GM19467 (cell line): ENCODE data around the gene IL1RAP.
A peak's percentile ranks its signal among the peaks of the same experiment; 100 is the strongest.
"Not testable (repeated sequence)": the region's sequence is repeated elsewhere in the genome, so short reads cannot be mapped to it uniquely, and the experiment has no call there.

Experiments used
- ATAC-seq: cut with Tn5 transposase; IDR thresholded peaks from one replicate; pipeline ENCODE4 v1.9.1; 2021; ENCODE audit warnings: mild to moderate bottlenecking, moderate library complexity; ENCODE audit not compliant: unreplicated experiment

The IL1RAP gene

GRCh38 chr3:190513409-190514370, at the start of gene IL1RAP:
TSS of gene IL1RAP (plus strand) at chr3:190514085. CDS start at chr3:190564290, 50,205 bp downstream.
- ATAC-seq, result peak; percentile 99

- ATAC-seq, result no peak
Measured at GRCh38 chr3:190467922-190468321, 46.0 kb upstream of the IL1RAP start.

GRCh38 chr3:190473261-190473660, 40.6 kb upstream of the IL1RAP start:
- ATAC-seq, result not testable (repeated sequence)

- no peak for ATAC-seq
Measured at GRCh38 chr3:190481779-190482178, 32.1 kb upstream of the IL1RAP start.

GRCh38 chr3:190485830-190486532, 27.9 kb upstream of the IL1RAP start:
- ATAC-seq, result no peak

GRCh38 chr3:190486533-190486864, 27.4 kb upstream of the IL1RAP start:
- ATAC-seq, result no peak

GRCh38 chr3:190486908-190487607, 26.8 kb upstream of the IL1RAP start:
- no peak for ATAC-seq

- no peak for ATAC-seq
Measured at GRCh38 chr3:190491533-190492054, 22.3 kb upstream of the IL1RAP start.

GRCh38 chr3:190492129-190492528, 21.8 kb upstream of the IL1RAP start:
- ATAC-seq, result no peak

- ATAC-seq, result no peak
Measured at GRCh38 chr3:190492966-190493365, 20.9 kb upstream of the IL1RAP start.

GRCh38 chr3:190494907-190495306, 19.0 kb upstream of the IL1RAP start:
- no peak for ATAC-seq

GRCh38 chr3:190495354-190495753, 18.5 kb upstream of the IL1RAP start:
- ATAC-seq, result no peak

GRCh38 chr3:190495796-190496195, 18.1 kb upstream of the IL1RAP start:
- ATAC-seq, result no peak

GRCh38 chr3:190496859-190497258, 17.0 kb upstream of the IL1RAP start:
- ATAC-seq, result no peak

- no peak for ATAC-seq
Measured at GRCh38 chr3:190497811-190498210, 16.1 kb upstream of the IL1RAP start.

- ATAC-seq, result no peak
Measured at GRCh38 chr3:190498293-190498692, 15.6 kb upstream of the IL1RAP start.

GRCh38 chr3:190499122-190499521, 14.8 kb upstream of the IL1RAP start:
- ATAC-seq, result no peak

- ATAC-seq, result no peak
Measured at GRCh38 chr3:190502946-190503345, 10.9 kb upstream of the IL1RAP start.

GRCh38 chr3:190504354-190505125, 9.3 kb upstream of the IL1RAP start:
- ATAC-seq, result no peak

GRCh38 chr3:190505381-190506003, 8.4 kb upstream of the IL1RAP start:
- ATAC-seq, result no peak
